ENCODE measurements around the gene CCDC188.
A peak's percentile ranks its signal among the peaks of the same experiment; 100 is the strongest.

Gene CCDC188

GRCh38 chr22:20138868-20139267 lies 12.0 kb downstream of the CCDC188 start:
- H3K14ac ChIP-seq (ENCODE audit: low read length) = no peak overlapping the region
- no CpG with 5 or more reads among the region's 16 CpGs for WGBS, 2 donors (ENCODE audit: extremely low coverage in 2 of 2, insufficient read length in 2 of 2, insufficient replicate concordance in 1 of 2)
- H2BK5ac ChIP-seq (ENCODE audit: low read length) = no peak overlapping the region

DNA sequence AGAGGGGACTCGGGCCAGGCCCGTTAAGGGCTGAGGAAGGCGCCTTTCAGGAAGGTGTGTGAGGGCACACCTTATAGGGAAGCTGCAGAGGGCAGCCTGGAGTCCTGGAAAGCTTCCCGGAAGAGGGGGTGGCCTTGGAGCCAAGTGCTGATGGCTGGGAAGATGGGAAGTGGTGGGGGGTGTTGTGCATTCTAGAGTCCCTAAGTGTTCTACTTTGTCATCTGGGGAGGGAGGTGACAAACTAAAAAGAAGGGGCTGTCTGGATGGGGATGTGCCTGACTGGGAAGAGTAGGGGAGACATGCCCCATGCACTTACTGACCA lies 12.5 kb downstream of the CCDC188 start:
- H3K4me2 ChIP-seq (ENCODE audit: insufficient read depth, low read length, poor library complexity, severe bottlenecking) = no peak overlapping the region
- H3K4me3 ChIP-seq (ENCODE audit: low read length in 2 of 2) = no peak overlapping the region
- peaks cover 0 to 7% of the 10 kb centered on the region in 2 donors for H3K4me1 ChIP-seq (ENCODE audit: control insufficient read depth in 2 of 2, insufficient read depth in 1 of 2, low read depth in 1 of 2, low read length in 2 of 2)
- H3K14ac ChIP-seq (ENCODE audit: low read length) = no peak overlapping the region
- no peak overlapping the region for H2BK12ac ChIP-seq (ENCODE audit: low read length)
- H3K4ac ChIP-seq (ENCODE audit: low read length) = no peak overlapping the region
- H3K36me3 ChIP-seq (replicated peaks in 1 of 2; ENCODE audit: control insufficient read depth in 2 of 2, insufficient read depth in 2 of 2, low read length in 2 of 2) = peaks cover 6 to 10% of the 10 kb centered on the region in 2 donors
- no peak overlapping the region for H3K9ac ChIP-seq (ENCODE audit: low read depth, low read length, poor library complexity)
- H2AFZ ChIP-seq (ENCODE audit: low read length) = no peak overlapping the region
- DNase-seq (ENCODE audit: low spot score) = no peak
- H3K27ac ChIP-seq (replicated peaks; ENCODE audit: low read length) = no peak overlapping the region
- H3K23ac ChIP-seq (ENCODE audit: low read depth, low read length, poor library complexity) = no peak overlapping the region
- H2BK15ac ChIP-seq (ENCODE audit: low read length) = no peak overlapping the region
- no peak overlapping the region for H4K91ac ChIP-seq (ENCODE audit: low read depth, low read length, poor library complexity)
- H3K9me3 ChIP-seq (replicated peaks in 1 of 2; ENCODE audit: control insufficient read depth in 2 of 2, insufficient read depth in 1 of 2, low read depth in 1 of 2, low read length in 2 of 2) = peaks cover 0 to 2% of the 10 kb centered on the region in 2 donors
- no peak overlapping the region for H4K8ac ChIP-seq (ENCODE audit: low read depth, low read length)
- H3K18ac ChIP-seq (ENCODE audit: low read length) = no peak overlapping the region
- H2BK5ac ChIP-seq (ENCODE audit: low read length) = no peak overlapping the region
- WGBS, 2 donors (ENCODE audit: extremely low coverage in 2 of 2, insufficient read length in 2 of 2, insufficient replicate concordance in 1 of 2) = no CpG with 5 or more reads among the region's 4 CpGs
- H2AK5ac ChIP-seq (ENCODE audit: low read depth, low read length) = no peak overlapping the region
- peaks cover 30% of the 10 kb centered on the region for H3K79me1 ChIP-seq (ENCODE audit: low read depth, low read length)
- H3K27me3 ChIP-seq (ENCODE audit: control insufficient read depth in 3 of 3, insufficient read depth in 3 of 3, low read depth in 1 of 3, low read length in 3 of 3) = no peaks in the 10 kb centered on the region
- H2BK120ac ChIP-seq (ENCODE audit: low read depth, low read length) = no peak overlapping the region

More at GRCh38 chr22:20138868-20139267, 12.0 kb downstream of the CCDC188 start:
- no peak overlapping the region for H2BK12ac ChIP-seq (ENCODE audit: low read length)
- peaks cover 30% of the 10 kb centered on the region for H3K79me1 ChIP-seq (ENCODE audit: low read depth, low read length)
- no peaks in the 10 kb centered on the region for H3K27me3 ChIP-seq (ENCODE audit: control insufficient read depth in 3 of 3, insufficient read depth in 3 of 3, low read depth in 1 of 3, low read length in 3 of 3)
- H3K18ac ChIP-seq (ENCODE audit: low read length) = no peak overlapping the region
- no peak overlapping the region for H3K4me3 ChIP-seq (ENCODE audit: low read length in 2 of 2)
- H2BK15ac ChIP-seq (ENCODE audit: low read length) = peak overlapping the region; percentile 55
- H3K23ac ChIP-seq (ENCODE audit: low read depth, low read length, poor library complexity) = peak overlapping the region; percentile 80
- H3K4ac ChIP-seq (ENCODE audit: low read length) = no peak overlapping the region
- no peak overlapping the region for H3K4me2 ChIP-seq (ENCODE audit: insufficient read depth, low read length, poor library complexity, severe bottlenecking)
- DNase-seq (ENCODE audit: low spot score) = no peak
- peaks cover 0 to 7% of the 10 kb centered on the region in 2 donors for H3K4me1 ChIP-seq (ENCODE audit: control insufficient read depth in 2 of 2, insufficient read depth in 1 of 2, low read depth in 1 of 2, low read length in 2 of 2)
- H4K91ac ChIP-seq (ENCODE audit: low read depth, low read length, poor library complexity) = no peak overlapping the region
- H2BK120ac ChIP-seq (ENCODE audit: low read depth, low read length) = no peak overlapping the region
- H3K27ac ChIP-seq (replicated peaks; ENCODE audit: low read length) = no peak overlapping the region
- peaks cover 6 to 10% of the 10 kb centered on the region in 2 donors for H3K36me3 ChIP-seq (replicated peaks in 1 of 2; ENCODE audit: control insufficient read depth in 2 of 2, insufficient read depth in 2 of 2, low read length in 2 of 2)
- H3K9me3 ChIP-seq (replicated peaks in 1 of 2; ENCODE audit: control insufficient read depth in 2 of 2, insufficient read depth in 1 of 2, low read depth in 1 of 2, low read length in 2 of 2) = peaks cover 0 to 2% of the 10 kb centered on the region in 2 donors
- no peak overlapping the region for H2AFZ ChIP-seq (ENCODE audit: low read length)
- H3K9ac ChIP-seq (ENCODE audit: low read depth, low read length, poor library complexity) = peak overlapping the region; percentile 3
- no peak overlapping the region for H4K8ac ChIP-seq (ENCODE audit: low read depth, low read length)
- no peak overlapping the region for H2AK5ac ChIP-seq (ENCODE audit: low read depth, low read length)

DNA sequence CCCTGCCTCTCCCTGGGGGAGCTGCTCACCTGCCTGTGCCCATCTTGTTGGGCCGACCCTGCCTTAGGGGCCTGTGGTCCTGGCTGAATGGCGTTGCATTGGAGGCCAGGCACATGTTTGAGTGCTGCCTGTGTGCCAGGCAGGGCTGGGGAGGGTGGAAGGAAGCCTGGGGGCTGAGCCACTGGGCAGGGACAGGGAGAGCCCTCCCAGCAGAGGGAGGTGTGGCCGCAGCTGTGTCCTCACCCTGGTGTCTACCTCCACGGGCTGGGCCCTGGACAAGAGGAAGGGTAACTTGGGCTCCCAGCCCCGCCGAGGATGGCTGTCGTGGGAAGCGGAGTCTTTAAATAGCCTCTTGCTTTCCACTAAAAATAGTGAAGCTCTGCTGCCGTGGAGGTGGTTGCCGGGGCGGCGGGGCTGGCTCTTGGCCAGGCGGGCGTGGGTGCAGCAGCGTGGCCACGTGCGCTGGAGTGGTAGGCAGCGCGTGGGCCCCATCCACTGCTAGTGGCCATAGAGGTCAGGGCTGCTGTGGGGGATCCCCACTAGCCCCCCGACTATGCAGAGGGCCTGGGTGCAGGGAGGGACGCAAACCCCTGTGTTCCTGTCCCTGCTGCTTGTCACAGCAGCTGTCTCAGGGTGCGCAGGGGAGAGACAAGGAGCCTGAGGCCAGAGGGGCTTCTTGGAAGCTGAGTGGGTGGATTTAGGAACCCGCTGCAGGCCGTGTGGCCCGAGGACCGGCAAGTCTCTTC lies 13.0 kb downstream of the CCDC188 start:
- Histone ChIP-seq H4K91ac (ENCODE audit: low read depth, low read length, poor library complexity) (no peak overlapping the region), H3K36me3 (replicated peaks in 1 of 2; ENCODE audit: control insufficient read depth in 2 of 2, insufficient read depth in 2 of 2, low read length in 2 of 2) (peaks cover 6 to 10% of the 10 kb centered on the region in 2 donors), H3K4me1 (ENCODE audit: control insufficient read depth in 2 of 2, insufficient read depth in 1 of 2, low read depth in 1 of 2, low read length in 2 of 2) (peaks cover 0 to 8% of the 10 kb centered on the region in 2 donors), H3K79me1 (ENCODE audit: low read depth, low read length) (peaks cover 30% of the 10 kb centered on the region), H3K14ac (ENCODE audit: low read length) (no peak overlapping the region), H2BK120ac (ENCODE audit: low read depth, low read length) (no peak overlapping the region), H2BK15ac (ENCODE audit: low read length) (no peak overlapping the region), H2AK5ac (ENCODE audit: low read depth, low read length) (peak overlapping the region; percentile 56), H3K18ac (ENCODE audit: low read length) (peak overlapping the region; percentile 38), H3K27ac (replicated peaks; ENCODE audit: low read length) (no peak overlapping the region), H3K4ac (ENCODE audit: low read length) (no peak overlapping the region), H2BK12ac (ENCODE audit: low read length) (peak overlapping the region; percentile 22), H3K27me3 (ENCODE audit: control insufficient read depth in 3 of 3, insufficient read depth in 3 of 3, low read depth in 1 of 3, low read length in 3 of 3) (no peaks in the 10 kb centered on the region), H3K23ac (ENCODE audit: low read depth, low read length, poor library complexity) (peak overlapping the region; percentile 89), H3K9ac (ENCODE audit: low read depth, low read length, poor library complexity) (peak overlapping the region; percentile 44), H3K4me3 (ENCODE audit: low read length in 2 of 2) (no peak overlapping the region), H3K9me3 (replicated peaks in 1 of 2; ENCODE audit: control insufficient read depth in 2 of 2, insufficient read depth in 1 of 2, low read depth in 1 of 2, low read length in 2 of 2) (peaks cover 0 to 2% of the 10 kb centered on the region in 2 donors), H4K8ac (ENCODE audit: low read depth, low read length) (no peak overlapping the region), H3K4me2 (ENCODE audit: insufficient read depth, low read length, poor library complexity, severe bottlenecking) (no peak overlapping the region), H2AFZ (ENCODE audit: low read length) (no peak overlapping the region), H2BK5ac (ENCODE audit: low read length) (peak overlapping the region; percentile 39)
- no peak for DNase-seq (ENCODE audit: low spot score)
- WGBS, 2 donors (ENCODE audit: extremely low coverage in 2 of 2, insufficient read length in 2 of 2, insufficient replicate concordance in 1 of 2) = no CpG with 5 or more reads among the region's 26 CpGs

DNA sequence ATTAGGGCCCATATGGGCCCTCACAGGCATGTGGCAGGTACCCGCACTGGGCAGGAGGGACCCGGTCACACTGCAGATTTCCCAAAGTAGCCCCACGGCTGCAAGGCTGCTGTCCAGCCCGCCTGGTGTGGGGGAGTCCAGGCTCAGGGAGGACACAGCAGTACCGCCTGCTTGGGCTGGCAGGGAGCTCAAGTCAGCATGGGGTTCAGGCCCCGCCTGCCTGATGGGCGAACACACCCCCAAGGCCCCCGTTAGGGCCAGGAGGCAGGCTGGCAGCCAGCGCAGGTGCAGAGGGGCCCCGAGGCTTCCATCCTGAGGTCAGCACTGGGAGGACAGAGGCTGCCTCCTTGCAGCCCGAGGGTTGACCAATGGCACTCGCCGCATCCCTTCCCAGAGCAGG lies 13.7 kb downstream of the CCDC188 start:
- Histone ChIP-seq H2BK120ac (ENCODE audit: low read depth, low read length) (no peak overlapping the region), H3K27me3 (ENCODE audit: control insufficient read depth in 3 of 3, insufficient read depth in 3 of 3, low read depth in 1 of 3, low read length in 3 of 3) (no peaks in the 10 kb centered on the region), H2BK12ac (ENCODE audit: low read length) (no peak overlapping the region), H3K18ac (ENCODE audit: low read length) (no peak overlapping the region), H3K4me3 (ENCODE audit: low read length in 2 of 2) (no peak overlapping the region), H3K27ac (replicated peaks; ENCODE audit: low read length) (no peak overlapping the region), H2AK5ac (ENCODE audit: low read depth, low read length) (no peak overlapping the region), H3K4me1 (ENCODE audit: control insufficient read depth in 2 of 2, insufficient read depth in 1 of 2, low read depth in 1 of 2, low read length in 2 of 2) (peaks cover 7 to 15% of the 10 kb centered on the region in 2 donors), H3K23ac (ENCODE audit: low read depth, low read length, poor library complexity) (peak overlapping the region; percentile 65), H3K9ac (ENCODE audit: low read depth, low read length, poor library complexity) (no peak overlapping the region), H3K36me3 (replicated peaks in 1 of 2; ENCODE audit: control insufficient read depth in 2 of 2, insufficient read depth in 2 of 2, low read length in 2 of 2) (peaks cover 6 to 10% of the 10 kb centered on the region in 2 donors), H3K14ac (ENCODE audit: low read length) (peak overlapping the region; percentile 21), H2BK15ac (ENCODE audit: low read length) (no peak overlapping the region), H2BK5ac (ENCODE audit: low read length) (no peak overlapping the region), H3K9me3 (replicated peaks in 1 of 2; ENCODE audit: control insufficient read depth in 2 of 2, insufficient read depth in 1 of 2, low read depth in 1 of 2, low read length in 2 of 2) (peaks cover 0 to 2% of the 10 kb centered on the region in 2 donors), H3K4me2 (ENCODE audit: insufficient read depth, low read length, poor library complexity, severe bottlenecking) (no peak overlapping the region), H3K4ac (ENCODE audit: low read length) (no peak overlapping the region), H4K91ac (ENCODE audit: low read depth, low read length, poor library complexity) (no peak overlapping the region), H2AFZ (ENCODE audit: low read length) (no peak overlapping the region), H4K8ac (ENCODE audit: low read depth, low read length) (no peak overlapping the region), H3K79me1 (ENCODE audit: low read depth, low read length) (peaks cover 32% of the 10 kb centered on the region)
- DNase-seq (ENCODE audit: low spot score) = no peak
- WGBS, 2 donors (ENCODE audit: extremely low coverage in 2 of 2, insufficient read length in 2 of 2, insufficient replicate concordance in 1 of 2) = no CpG with 5 or more reads among the region's 13 CpGs

Measured in neuronal stem cell (in vitro differentiated cells).